HG02870 (cell line): ENCODE data around the gene CRB2.

Source experiments
- ATAC-seq: cut with Tn5 transposase; IDR thresholded peaks from one replicate; pipeline ENCODE4 v1.9.1; 2021; ENCODE audit warnings: mild to moderate bottlenecking, moderate library complexity; ENCODE audit not compliant: unreplicated experiment

CRB2 gene

DNA sequence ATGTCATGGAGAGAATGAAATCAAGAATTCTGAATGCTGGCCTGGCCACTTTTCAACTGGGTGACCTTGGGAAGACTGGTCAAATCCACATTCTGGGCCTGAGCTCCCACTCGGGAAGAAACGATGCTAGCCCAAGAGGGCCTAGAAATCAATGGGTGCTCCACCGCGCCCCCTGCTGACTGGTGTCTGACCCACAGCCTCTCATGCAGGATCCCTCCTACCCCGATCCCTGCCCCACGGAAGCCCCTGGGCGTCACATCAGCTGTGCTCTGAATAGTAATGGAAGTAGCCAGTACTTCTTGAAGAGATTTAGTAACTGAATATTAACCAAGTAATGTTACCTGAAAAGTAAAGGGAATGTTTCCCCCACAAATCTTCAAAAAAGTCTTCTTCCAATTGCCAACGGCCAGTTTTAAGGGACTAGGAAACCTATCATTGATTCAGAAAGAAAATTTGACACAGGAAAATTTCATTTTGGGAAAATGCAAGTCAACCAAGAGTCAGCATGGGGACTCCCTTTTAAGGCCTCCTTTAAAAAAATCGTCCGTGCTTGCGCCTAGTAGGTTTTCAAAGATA is 43.9 kb downstream of the CRB2 start:
- ATAC-seq, result no peak

DNA sequence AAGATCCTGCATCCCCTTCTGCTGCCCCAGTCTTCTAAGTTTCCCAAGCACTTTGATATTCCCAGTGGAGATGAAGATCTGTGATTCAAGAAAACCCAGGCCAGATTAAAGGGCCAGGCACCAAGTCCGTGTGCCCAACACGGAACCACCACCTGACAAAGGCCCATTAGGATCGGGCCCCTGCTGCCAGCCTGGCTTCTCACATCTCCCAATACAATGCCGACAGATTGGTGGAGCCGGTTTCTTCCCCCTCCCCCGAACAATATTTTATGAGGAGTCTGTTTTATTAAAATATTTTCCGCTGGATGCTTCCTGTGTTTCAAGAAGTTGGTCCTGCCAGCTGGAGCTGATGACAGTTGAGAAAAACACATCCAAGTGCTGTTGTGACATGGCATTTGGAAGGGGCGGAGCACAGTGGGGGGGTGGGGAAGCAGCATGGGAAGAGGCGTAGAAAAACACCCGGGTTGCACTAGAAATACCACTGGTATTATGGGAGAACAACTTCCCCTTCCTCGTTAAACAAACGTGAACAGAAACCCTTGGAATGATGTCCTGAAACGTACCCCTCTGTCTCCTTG is 45.0 kb downstream of the CRB2 start:
- ATAC-seq, result no peak

GRCh38 chr9:123401879-123402513 is 46.0 kb downstream of the CRB2 start:
- no peak for ATAC-seq

GRCh38 chr9:123402981-123403509 is 47.0 kb downstream of the CRB2 start:
- ATAC-seq, result no peak

DNA sequence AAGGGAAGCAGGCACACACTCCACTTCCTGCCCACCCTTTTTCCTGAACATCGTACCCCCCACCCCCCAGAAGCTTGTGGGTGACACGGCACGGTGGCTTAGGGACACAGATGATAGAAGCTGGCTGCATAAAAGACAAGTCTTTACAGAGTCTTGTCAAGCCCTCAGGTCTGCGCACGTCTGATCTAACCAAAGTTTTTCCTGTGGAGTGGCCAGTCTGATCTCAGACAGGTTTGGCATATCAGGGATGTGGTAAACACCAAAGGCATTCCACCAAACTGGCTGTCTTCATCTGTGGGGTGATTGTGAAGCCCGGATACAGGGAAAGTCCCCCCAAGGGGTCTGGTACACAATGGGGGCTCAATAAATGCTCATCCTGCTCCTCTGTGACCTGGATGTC is 50.0 kb downstream of the CRB2 start:
- ATAC-seq, result no peak

GRCh38 chr9:123406691-123407216 is 50.8 kb downstream of the CRB2 start:
- ATAC-seq, result no peak

GRCh38 chr9:123407217-123407851 is 51.3 kb downstream of the CRB2 start:
- ATAC-seq, result no peak

DNA sequence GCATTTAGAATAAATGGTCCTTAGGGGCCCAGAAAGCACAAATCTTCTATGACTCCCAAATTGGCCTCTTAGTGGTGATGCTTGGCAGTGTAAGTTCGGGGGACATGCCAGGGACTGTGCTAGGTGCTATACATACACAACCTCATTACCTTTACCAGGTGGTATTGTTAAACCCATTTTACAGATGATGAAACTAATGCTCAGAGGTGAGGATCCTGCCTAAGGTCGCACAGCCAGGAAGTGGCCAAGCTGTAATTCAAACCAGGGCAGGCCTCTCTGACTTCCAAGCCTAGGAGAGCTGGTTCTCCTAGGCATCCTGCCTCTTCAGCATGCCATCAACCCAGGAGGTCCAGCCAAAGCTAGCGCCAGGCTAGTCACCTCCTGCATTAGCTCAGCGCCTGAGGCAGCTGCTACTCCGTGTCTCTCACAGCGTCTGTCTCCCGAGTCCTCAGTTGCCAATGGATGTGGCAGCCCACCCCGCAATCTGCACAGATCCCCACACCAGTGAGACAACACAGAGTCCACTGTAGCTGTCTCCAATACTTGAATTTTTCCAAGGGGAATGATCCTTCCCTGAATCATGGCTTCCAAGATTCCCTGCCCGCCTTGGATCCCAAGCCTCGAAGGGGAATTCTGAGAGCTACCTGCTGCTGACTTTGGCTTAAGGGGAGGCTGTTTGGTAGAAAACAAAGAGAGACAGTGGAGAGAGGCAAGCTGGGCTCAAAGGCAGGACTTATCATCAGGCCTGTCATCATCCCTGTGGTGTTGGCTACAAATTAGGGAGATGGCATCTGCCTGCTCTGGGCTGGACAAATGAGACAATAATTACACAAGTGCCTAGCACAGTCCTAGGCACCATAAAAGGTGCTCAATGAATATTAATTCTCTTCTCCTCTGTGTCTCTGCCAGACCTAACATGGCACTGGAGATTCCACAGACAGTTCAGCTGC is 52.6 kb downstream of the CRB2 start:
- no peak for ATAC-seq

DNA sequence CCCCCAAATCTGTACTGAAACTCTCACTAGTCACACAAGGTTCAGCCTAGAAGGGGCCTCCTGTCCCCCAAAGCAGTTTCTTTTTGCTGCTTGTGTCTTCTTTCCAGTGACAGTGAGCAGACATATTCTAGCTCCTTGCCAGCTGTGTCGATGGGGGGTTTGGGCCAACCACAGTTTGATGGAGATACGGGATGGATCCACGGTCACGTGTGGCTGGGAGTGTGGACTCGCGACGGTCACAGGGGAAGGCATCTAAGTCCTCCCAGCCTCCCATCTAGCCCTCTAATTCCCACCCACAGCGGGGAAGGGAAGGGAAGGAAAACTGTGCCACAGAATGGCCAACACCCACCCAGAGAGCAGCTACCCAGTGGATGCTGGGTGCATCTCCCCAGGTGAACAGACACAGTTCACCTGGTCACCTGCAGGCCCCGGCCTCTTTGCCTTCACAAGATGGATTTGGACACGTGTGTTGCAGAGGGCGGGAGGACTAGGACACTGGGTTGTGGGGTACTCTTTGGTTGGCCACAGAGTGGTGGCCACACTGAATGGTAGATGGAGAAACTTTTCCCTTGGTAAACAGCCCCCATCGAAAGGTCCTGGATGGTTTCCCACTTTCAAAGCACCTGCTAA is 54.4 kb downstream of the CRB2 start:
- no peak for ATAC-seq

GRCh38 chr9:123411191-123411590 is 55.2 kb downstream of the CRB2 start:
- ATAC-seq, result no peak

GRCh38 chr9:123411636-123412035 is 55.6 kb downstream of the CRB2 start:
- ATAC-seq, result no peak

DNA sequence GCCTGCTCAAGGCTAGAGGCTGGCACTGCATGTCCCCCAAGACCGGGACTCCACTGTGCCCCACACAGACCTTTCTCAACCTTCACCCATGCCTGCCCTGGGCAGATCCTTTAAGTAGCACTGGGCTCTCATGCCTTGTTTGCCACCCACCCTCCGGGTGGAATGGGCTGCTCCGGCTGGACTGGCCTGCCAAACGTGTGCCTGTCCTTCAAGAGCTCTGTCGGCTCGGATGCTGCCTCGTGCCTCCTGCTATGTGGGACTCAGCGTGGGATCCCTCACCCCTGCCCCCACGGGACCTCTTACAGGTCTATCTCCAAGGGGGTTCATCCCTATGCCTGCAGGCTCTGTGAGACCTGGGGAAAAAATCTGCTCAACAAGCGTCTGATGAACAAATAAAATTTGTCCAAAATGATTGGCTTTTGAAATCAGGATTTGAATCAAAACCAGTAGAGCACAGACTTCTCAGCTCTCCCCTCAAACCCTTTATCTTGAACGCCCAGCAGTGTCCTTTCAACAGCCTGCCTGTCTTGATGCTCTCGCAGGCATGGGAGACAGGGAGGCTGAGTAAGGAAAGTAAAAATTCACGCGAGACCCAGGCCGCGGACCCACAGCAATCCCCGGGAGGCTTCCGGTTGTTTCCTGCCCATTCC is 56.3 kb downstream of the CRB2 start:
- no peak for ATAC-seq

GRCh38 chr9:123414204-123414603 is 58.2 kb downstream of the CRB2 start:
- ATAC-seq, result no peak

DNA sequence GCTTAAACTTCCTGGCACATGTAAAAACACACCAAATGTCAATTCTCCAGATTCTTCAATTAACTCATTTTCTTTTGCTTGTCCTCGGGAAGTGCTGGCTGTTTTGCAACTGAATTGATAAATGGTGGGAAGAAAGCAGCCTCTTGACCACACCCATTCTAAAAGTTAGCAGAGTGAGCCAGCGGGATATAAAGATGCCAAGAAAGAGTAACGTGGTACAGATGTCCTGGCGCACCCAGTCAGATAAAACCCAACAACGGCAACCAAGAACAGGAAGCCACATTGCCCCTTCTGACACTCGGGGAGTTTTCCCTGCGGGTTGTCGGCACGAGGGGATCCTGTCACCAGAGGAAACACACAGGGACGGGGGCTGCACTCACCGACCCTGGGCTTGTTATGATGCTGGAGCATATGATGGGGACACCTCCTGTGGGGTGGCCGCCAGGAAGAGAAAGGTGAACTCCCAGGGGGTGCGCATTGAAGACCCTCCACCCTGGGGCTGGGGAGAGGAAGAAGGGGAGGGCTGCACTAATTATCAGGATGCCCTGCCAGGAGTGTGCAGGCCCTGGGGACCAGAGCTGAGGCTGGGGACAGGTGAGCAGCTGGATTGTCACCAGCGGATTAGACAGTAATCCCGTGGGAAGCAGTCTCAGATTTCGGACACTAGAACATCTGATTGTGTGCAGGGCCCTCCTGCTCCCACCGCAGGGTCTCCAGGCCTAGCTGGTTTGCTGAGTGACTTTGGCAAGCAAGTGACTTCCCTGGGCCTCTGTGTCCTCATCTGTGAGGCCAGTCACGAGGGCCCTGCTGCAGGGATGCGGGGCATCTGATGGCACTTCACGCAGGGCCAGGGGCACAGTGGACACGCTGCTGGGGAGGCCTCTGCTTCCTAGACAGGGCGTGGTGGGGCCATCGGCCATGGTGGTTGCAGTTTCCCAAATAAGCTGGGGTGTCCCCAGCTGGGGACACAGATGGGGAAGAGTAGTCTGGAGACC is 59.2 kb downstream of the CRB2 start:
- ATAC-seq, result no peak

- ATAC-seq, result no peak
Observed at GRCh38 chr9:123416176-123416575, 60.2 kb downstream of the CRB2 start.

- no peak for ATAC-seq
Observed at GRCh38 chr9:123417289-123418051, 61.5 kb downstream of the CRB2 start.

GRCh38 chr9:123418052-123418430 is 62.0 kb downstream of the CRB2 start:
- no peak for ATAC-seq

DNA sequence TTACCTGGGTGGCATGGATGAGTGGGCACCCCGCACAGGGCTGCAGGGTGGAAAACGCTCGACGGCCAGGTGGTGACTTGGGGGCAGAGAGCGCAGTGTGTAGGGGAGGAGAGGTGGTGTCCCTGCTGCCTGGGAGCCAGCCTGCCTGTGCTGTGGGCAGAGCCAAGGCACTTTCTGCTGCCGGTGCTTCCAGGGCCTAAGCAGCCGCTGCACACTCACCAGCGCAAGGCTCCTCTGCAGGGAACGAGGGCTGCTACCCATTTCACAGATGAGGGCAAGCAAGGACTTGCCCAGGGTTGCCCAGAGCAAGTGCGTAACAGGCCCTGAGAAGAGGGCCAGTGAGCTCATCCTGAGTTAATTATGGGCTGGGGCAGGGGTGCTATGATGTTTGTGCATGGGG is 62.5 kb downstream of the CRB2 start:
- ATAC-seq, result no peak
